Neural progenitor cell (in vitro differentiated cells): ENCODE results near the gene WDR48.

Experiments
- CTCF ChIP-seq: fragments of 200-600 bp; sonication (generic); IDR thresholded peaks from 2 replicates; pipeline ENCODE4 v1.5.1; 2017; ENCODE audit warnings: antibody characterized with exemption, mild to moderate bottlenecking
- EZH2 ChIP-seq: fragments of 200-600 bp; sonication (generic); IDR thresholded peaks from 2 replicates; pipeline ENCODE4 v1.6.1; 2017; ENCODE audit warnings: antibody characterized with exemption, mild to moderate bottlenecking, moderate library complexity

GRCh38 chr3:39011191-39011736, 40.6 kb upstream of the WDR48 start:
- TF ChIP-seq CTCF (no peak), EZH2 (no peak)
